Daoy (cell line): ENCODE measurements around the gene CFAP53. TPM values are rescaled to one million over a fixed set of nuclear protein-coding genes. Genes with fewer than 3 reads are reported as not detected.
"Not testable (repeated sequence)": the region's sequence is repeated elsewhere in the genome, so short reads cannot be mapped to it uniquely, and the experiment has no call there.

Experiments
- DNase-seq: peaks from one replicate; pipeline ENCODE4 v3.0.0-alpha.2; 2015; ENCODE audit warnings: low read depth
- total RNA-seq: library from RNA; depleted of rRNA; stranded (reverse); fragments of >200 nt; shearing (Covaris generic); gene quantifications from 2 replicates; pipeline ENCODE4 v1.2.3, GENCODE V29; 2014; rRNA removed

The CFAP53 gene
- total RNA-seq: 0.06 and 4.3 TPM in 2 replicates

GRCh38 chr18:50266248-50266704 lies at the start of gene CFAP53:
Gene CFAP53 (minus strand): TSS chr18:50266495. CDS start chr18:50266404, 91 bp downstream.
- peak; percentile 87 for DNase-seq

- DNase-seq: no peak
Measured at GRCh38 chr18:50315100-50315871, 49.0 kb upstream of the CFAP53 start.

GRCh38 chr18:50313873-50314460 lies 47.7 kb upstream of the CFAP53 start:
- no peak for DNase-seq

GRCh38 chr18:50313031-50313607 lies 46.8 kb upstream of the CFAP53 start:
- no peak for DNase-seq

- no peak for DNase-seq
Measured at GRCh38 chr18:50312296-50313030, 46.2 kb upstream of the CFAP53 start.

- no peak for DNase-seq
Measured at GRCh38 chr18:50311650-50312049, 45.4 kb upstream of the CFAP53 start.

GRCh38 chr18:50310080-50310479 lies 43.8 kb upstream of the CFAP53 start:
- no peak for DNase-seq

GRCh38 chr18:50308851-50309250 lies 42.6 kb upstream of the CFAP53 start:
- not testable (repeated sequence) for DNase-seq

- peak; percentile 87 for DNase-seq
Measured at GRCh38 chr18:50307738-50308470, 41.6 kb upstream of the CFAP53 start.

GRCh38 chr18:50307400-50307737 lies 41.1 kb upstream of the CFAP53 start:
- DNase-seq: no peak

- DNase-seq: peak; percentile 83
Measured at GRCh38 chr18:50306944-50307343, 40.6 kb upstream of the CFAP53 start.

GRCh38 chr18:50301074-50301473 lies 34.8 kb upstream of the CFAP53 start:
- DNase-seq: no peak

GRCh38 chr18:50299626-50300388 lies 33.5 kb upstream of the CFAP53 start:
- DNase-seq: no peak

- no peak for DNase-seq
Measured at GRCh38 chr18:50298443-50299284, 32.4 kb upstream of the CFAP53 start.

- DNase-seq: peak; percentile 64
Measured at GRCh38 chr18:50297621-50298442, 31.5 kb upstream of the CFAP53 start.

- DNase-seq: no peak
Measured at GRCh38 chr18:50293039-50293438, 26.7 kb upstream of the CFAP53 start.

- DNase-seq: no peak
Measured at GRCh38 chr18:50289108-50289443, 22.8 kb upstream of the CFAP53 start.

- not testable (repeated sequence) for DNase-seq
Measured at GRCh38 chr18:50288348-50289107, 22.2 kb upstream of the CFAP53 start.
